ENCODE results near the gene LAYN.

GRCh38 chr11:111523343-111523742 lies 17.2 kb upstream of the LAYN start:
- TF ChIP-seq ELF4 (CRISPR knock-in tag; IDR thresholded peaks at IDR 0.05; ENCODE audit: borderline replicate concordance), result no peak
- TF ChIP-seq ZNF263 (CRISPR knock-in tag; IDR thresholded peaks at IDR 0.05), result no peak
- no peak for TF ChIP-seq ZNF761 (CRISPR knock-in tag; conservative IDR thresholded peaks at IDR 0.05)
- TF ChIP-seq SUZ12 (IDR thresholded peaks at IDR 0.05; ENCODE audit: low read depth, low read length), result no peak
- TF ChIP-seq EZH2 (conservative IDR thresholded peaks at IDR 0.05; ENCODE audit: low read depth, low read length), result no peak
- TF ChIP-seq ZNF260 (CRISPR knock-in tag; IDR thresholded peaks at IDR 0.05; ENCODE audit: borderline replicate concordance, low read depth), result no peak
- TF ChIP-seq CTCF (CRISPR knock-in tag; IDR thresholded peaks at IDR 0.05), result no peak
